Keratinocyte (primary cell): ENCODE data around the gene SLC45A2. TPM values are rescaled to one million over a fixed set of nuclear protein-coding genes. Genes with fewer than 3 reads are reported as not detected.

Experiments
- DNase-seq: peaks from one replicate; pipeline ENCODE4 v3.0.0-alpha.2; 2011; ENCODE audit warnings: low read depth, missing footprints, low spot score
- FAIRE-seq: peaks from 2 replicates; lab custom pipeline; 2011; peaks lifted over from hg19 to GRCh38; lab: Jason Lieb, UNC
- H2AFZ ChIP-seq: 2 replicates; pipeline ENCODE4 v1.6.0; 2012; ENCODE audit warnings: low read length, control low read depth, inconsistent platforms; ENCODE audit not compliant: control insufficient read depth
- H3K27ac ChIP-seq: 2 replicates; pipeline ENCODE4 v1.5.1; 2011; ENCODE audit warnings: low read length; ENCODE audit not compliant: control insufficient read depth, insufficient read depth
- H3K27me3 ChIP-seq: 3 replicates; pipeline ENCODE4 v1.6.0; 2011; ENCODE audit warnings: low read length; ENCODE audit not compliant: control insufficient read depth, insufficient read depth; ENCODE audit errors: extremely low read depth
- H3K36me3 ChIP-seq, 2 experiments: 2 replicates in 1 of 2; 3 replicates in 1 of 2; pipeline ENCODE4 v1.5.1; 2011; ENCODE audit warnings: low read length in 2 of 2, mild to moderate bottlenecking in 1 of 2; ENCODE audit not compliant: control insufficient read depth in 2 of 2, insufficient read depth in 2 of 2; ENCODE audit errors: extremely low read depth in 1 of 2
- H3K4me1 ChIP-seq: 3 replicates; pipeline ENCODE4 v1.5.1; 2011; ENCODE audit warnings: low read length; ENCODE audit not compliant: control insufficient read depth, insufficient read depth; ENCODE audit errors: extremely low read depth
- H3K4me2 ChIP-seq: 3 replicates; pipeline ENCODE4 v1.6.0; 2011; ENCODE audit warnings: low read depth, low read length; ENCODE audit not compliant: control insufficient read depth, insufficient read depth; ENCODE audit errors: extremely low read depth
- H3K4me3 ChIP-seq, 3 experiments: fragments of 200-600 bp in 1 of 3; sonication (generic) in 1 of 3; 2 replicates in 2 of 3; 3 replicates in 1 of 3; pipeline ENCODE4 v1.5.1; 2011 to 2016; ENCODE audit warnings: low read length in 3 of 3, mild to moderate bottlenecking in 3 of 3, control low read depth in 2 of 3, inconsistent platforms in 1 of 3, low read depth in 1 of 3, mixed read lengths in 1 of 3, mixed run types in 1 of 3, moderate library complexity in 1 of 3; ENCODE audit not compliant: control insufficient read depth in 2 of 3, insufficient read depth in 2 of 3; ENCODE audit errors: extremely low read depth in 1 of 3
- H3K79me2 ChIP-seq: 2 replicates; pipeline ENCODE4 v1.6.0; 2012; ENCODE audit warnings: low read length; ENCODE audit not compliant: control insufficient read depth, insufficient read depth
- H3K9ac ChIP-seq: 3 replicates; pipeline ENCODE4 v1.6.0; 2011; ENCODE audit warnings: low read length; ENCODE audit not compliant: control insufficient read depth, insufficient read depth; ENCODE audit errors: extremely low read depth
- H3K9me1 ChIP-seq: 3 replicates; pipeline ENCODE4 v1.6.0; 2011; ENCODE audit warnings: low read length; ENCODE audit not compliant: control insufficient read depth, insufficient read depth; ENCODE audit errors: extremely low read depth
- H3K9me3 ChIP-seq: 2 replicates; pipeline ENCODE4 v1.5.1; 2012; ENCODE audit warnings: low read depth, low read length; ENCODE audit not compliant: control insufficient read depth
- H4K20me1 ChIP-seq: 3 replicates; pipeline ENCODE4 v1.6.0; 2011; ENCODE audit warnings: low read length; ENCODE audit not compliant: control insufficient read depth, insufficient read depth; ENCODE audit errors: extremely low read depth
- CTCF ChIP-seq, 3 experiments: IDR thresholded peaks in 1 of 3; conservative IDR thresholded peaks in 1 of 3; optimal IDR thresholded peaks in 1 of 3; 2 replicates in 2 of 3; 3 replicates in 1 of 3; pipeline versions ENCODE3 to v1.5.1; 2011; ENCODE audit warnings: low read length in 3 of 3, mild to moderate bottlenecking in 3 of 3, moderate library complexity in 2 of 3, control low read depth in 1 of 3, inconsistent platforms in 1 of 3; ENCODE audit not compliant: insufficient read depth in 2 of 3; ENCODE audit errors: extremely low read depth in 1 of 3
- EZH2 ChIP-seq: IDR thresholded peaks from one replicate; pipeline ENCODE4 v1.6.1; 2012; ENCODE audit warnings: inconsistent platforms, mild to moderate bottlenecking, low read length, moderate library complexity
- dilution Hi-C: fragments of 300-500 bp; cut with MboI; formaldehyde crosslinking; loops from one replicate; pipeline ENCODE4 v1.7.0; 2020; ENCODE audit warnings: low sequenced_read_pairs; ENCODE audit not compliant: extremely low pct_ligation_motif_present
- polyA plus RNA-seq, 5 experiments: library from polyadenylated mRNA; depleted of rRNA in 3 of 5; stranded (reverse) in 3 of 5; stranded (forward) in 1 of 5; unstranded in 1 of 5; fragments of >200 nt; gene quantifications; 1 replicate in 1 of 5; 2 replicates in 3 of 5; 3 replicates in 1 of 5; pipeline versions ENCODE4 v1.2.1 to v1.2.3, GENCODE V29; 2011 to 2012; ENCODE audit warnings: missing spikeins in 2 of 5, low read depth in 1 of 5, low replicate concordance in 1 of 5

Gene SLC45A2
- polyA plus RNA-seq, 1 donor (not counting 4 experiments of a cell fraction or from before 2014, with no cell fraction given): 0.04 TPM

GRCh38 chr5:34007201-34007620 lies 22.7 kb upstream of the SLC45A2 start:
- DNase-seq (no peak), FAIRE-seq (no peak)
- H3K4me2 ChIP-seq: peak overlapping the region; percentile 93
- H3K27me3 ChIP-seq: no peaks in the 10 kb centered on the region
- H3K79me2 ChIP-seq: peaks cover 2% of the 10 kb centered on the region
- peak overlapping the region; percentile 93 for H2AFZ ChIP-seq
- peaks cover 26% of the 10 kb centered on the region for H3K4me1 ChIP-seq
- H3K9ac ChIP-seq: peak overlapping the region; percentile 89
- H3K9me3 ChIP-seq: no peaks in the 10 kb centered on the region
- H4K20me1 ChIP-seq: no peaks in the 10 kb centered on the region
- peak overlapping the region; percentile 89 for H3K27ac ChIP-seq
- H3K36me3 ChIP-seq: peaks cover 5 to 11% of the 10 kb centered on the region in 2 experiments
- dilution Hi-C loops: no loop called here
- TF ChIP-seq CTCF (optimal IDR thresholded peaks at IDR 0.05 in 1 of 3, IDR thresholded peaks at IDR 0.05 in 1 of 3, conservative IDR thresholded peaks at IDR 0.05 in 1 of 3; ENCODE audit: extremely low read depth in 1 of 3, insufficient read depth in 2 of 3, low read length in 3 of 3): no peak
- no peak for TF ChIP-seq EZH2
- H3K4me3 ChIP-seq: peak overlapping the region; percentile 52 to 98 (median 95)
- no peaks in the 10 kb centered on the region for H3K9me1 ChIP-seq

GRCh38 chr5:34005681-34006080 lies 21.2 kb upstream of the SLC45A2 start:
- no peaks in the 10 kb centered on the region for H3K9me3 ChIP-seq
- H3K4me3 ChIP-seq: no peak overlapping the region
- peaks cover 2% of the 10 kb centered on the region for H3K79me2 ChIP-seq
- FAIRE-seq (no peak), DNase-seq (no peak)
- H4K20me1 ChIP-seq: no peaks in the 10 kb centered on the region
- H3K9ac ChIP-seq: no peak overlapping the region
- no peak overlapping the region for H2AFZ ChIP-seq
- TF ChIP-seq CTCF (optimal IDR thresholded peaks at IDR 0.05 in 1 of 3, IDR thresholded peaks at IDR 0.05 in 1 of 3, conservative IDR thresholded peaks at IDR 0.05 in 1 of 3; ENCODE audit: extremely low read depth in 1 of 3, insufficient read depth in 2 of 3, low read length in 3 of 3): no peak
- no peak for TF ChIP-seq EZH2
- H3K27me3 ChIP-seq: no peaks in the 10 kb centered on the region
- no peaks in the 10 kb centered on the region for H3K9me1 ChIP-seq
- H3K36me3 ChIP-seq: peaks cover 5 to 11% of the 10 kb centered on the region in 2 experiments
- dilution Hi-C loops: no loop called here
- no peak overlapping the region for H3K4me2 ChIP-seq
- peaks cover 26% of the 10 kb centered on the region for H3K4me1 ChIP-seq
- no peak overlapping the region for H3K27ac ChIP-seq
